GM12878 (cell line): ENCODE measurements around the gene GRIK4. TPM values are rescaled to one million over a fixed set of nuclear protein-coding genes. Genes with fewer than 3 reads are reported as not detected.

ENCODE experiments used
- ATAC-seq: fragments of 200-7000 bp; cut with Tn5 transposase; 3 replicates; pipeline ENCODE4 v1.9.1; 2020; ENCODE audit warnings: mild to moderate bottlenecking, moderate library complexity
- BruUV-seq: library from RNA; stranded (reverse); fragments of 400-500 nt; replicated peaks from 2 replicates; lab custom pipeline; 2021; lab: Mats Ljungman, UMichigan
- CTCF ChIA-PET: fragments of 300-600 bp; sonication (Branson Sonifier 250); formaldehyde crosslinking; extraction: SDS; loops from one replicate; lab custom pipeline; 2021; ENCODE audit warnings: inconsistent platforms; lab: Yijun Ruan, JAX
- POLR2A ChIA-PET: fragments of 350-600 bp; formaldehyde crosslinking; extraction: SDS; loops from one replicate; lab custom pipeline; 2021; ENCODE audit warnings: inconsistent platforms; lab: Charles Lee
- RAD21 ChIA-PET: fragments of 300-600 bp; sonication (Branson Sonifier 250); formaldehyde crosslinking; loops from one replicate; lab custom pipeline; 2023; ENCODE audit warnings: antibody characterized with exemption; ENCODE audit not compliant: unreplicated experiment; lab: Charles Lee
- SMC1A ChIA-PET: fragments of 300-600 bp; sonication (Branson Sonifier 250); formaldehyde crosslinking; loops from one replicate; lab custom pipeline; 2023; ENCODE audit not compliant: unreplicated experiment, uncharacterized antibody; lab: Charles Lee
- DNase-seq: peaks from one replicate; pipeline ENCODE4 v3.0.0-alpha.2; 2011; ENCODE audit warnings: low read depth, low spot score
- FAIRE-seq: peaks from 3 replicates; lab custom pipeline; 2011; peaks lifted over from hg19 to GRCh38; lab: Jason Lieb, UNC
- H2AFZ ChIP-seq: 2 replicates; pipeline ENCODE4 v1.6.0; 2011; ENCODE audit warnings: low read depth, low read length, control low read depth; ENCODE audit not compliant: control insufficient read depth
- H3K27ac ChIP-seq: 2 replicates; pipeline ENCODE4 v1.5.1; 2011; ENCODE audit warnings: control low read depth; ENCODE audit not compliant: control insufficient read depth, insufficient read depth
- H3K27me3 ChIP-seq, 2 experiments: replicated peaks in 1 of 2; 2 replicates each; pipeline versions ENCODE4 v1.6.0 to v1.6.1; 2011; ENCODE audit warnings: low read length in 1 of 2; ENCODE audit not compliant: control insufficient read depth in 2 of 2, insufficient read depth in 2 of 2
- H3K36me3 ChIP-seq, 2 experiments: 2 replicates each; pipeline ENCODE4 v1.5.1; 2011; ENCODE audit warnings: low read length in 1 of 2; ENCODE audit not compliant: control insufficient read depth in 2 of 2, insufficient read depth in 2 of 2
- H3K4me1 ChIP-seq: 2 replicates; pipeline ENCODE4 v1.6.1; 2011; ENCODE audit warnings: mild to moderate bottlenecking, low read length, moderate library complexity, mixed read lengths; ENCODE audit not compliant: control insufficient read depth, insufficient read depth
- H3K4me2 ChIP-seq: 2 replicates; pipeline ENCODE4 v1.6.0; 2011; ENCODE audit warnings: control low read depth; ENCODE audit not compliant: control insufficient read depth, insufficient read depth
- H3K4me3 ChIP-seq: fragments of 200-600 bp; sonication (generic); 2 replicates; pipeline ENCODE4 v1.5.1; 2016
- H3K79me2 ChIP-seq: 2 replicates; pipeline ENCODE4 v1.6.0; 2011; ENCODE audit warnings: low read length; ENCODE audit not compliant: control insufficient read depth, insufficient read depth
- H3K9ac ChIP-seq: 2 replicates; pipeline ENCODE4 v1.8.0; 2011; ENCODE audit warnings: low read length, control low read depth, mixed read lengths; ENCODE audit not compliant: control insufficient read depth, insufficient read depth
- H3K9me3 ChIP-seq: replicated peaks from 3 replicates; pipeline ENCODE4 v1.5.1; 2011; ENCODE audit warnings: mild to moderate bottlenecking, low read length; ENCODE audit not compliant: control insufficient read depth, insufficient read depth
- H4K20me1 ChIP-seq: 2 replicates; pipeline ENCODE4 v1.6.0; 2011; ENCODE audit not compliant: control insufficient read depth, insufficient read depth
- CEBPB ChIP-seq, 2 experiments: fragments of 150-350 bp in 1 of 2; IDR thresholded peaks; 2 replicates each; pipeline ENCODE4 v1.6.1; 2012 to 2014; ENCODE audit warnings: low read depth in 2 of 2, low read length in 2 of 2, borderline replicate concordance in 1 of 2, inconsistent platforms in 1 of 2
- CHD1 ChIP-seq: IDR thresholded peaks from 2 replicates; pipeline ENCODE4 v1.6.1; 2012; ENCODE audit warnings: low read depth, low read length, improper control_type of control experiment
- EGR1 ChIP-seq, 2 experiments: IDR thresholded peaks; 1 replicate in 1 of 2; 2 replicates in 1 of 2; pipeline ENCODE4 v1.6.1; 2011 to 2012; ENCODE audit warnings: low read depth in 2 of 2, low read length in 2 of 2, borderline replicate concordance in 1 of 2, mild to moderate bottlenecking in 1 of 2, moderate library complexity in 1 of 2
- EP300 ChIP-seq, 2 experiments: fragments of 150-350 bp in 1 of 2; IDR thresholded peaks; 2 replicates each; pipeline ENCODE4 v1.6.1; 2011 to 2012; ENCODE audit warnings: low read depth in 2 of 2, low read length in 2 of 2, borderline replicate concordance in 1 of 2, improper control_type of control experiment in 1 of 2, inconsistent platforms in 1 of 2; ENCODE audit not compliant: control insufficient read depth in 1 of 2
- HCFC1 ChIP-seq: fragments of 150-350 bp; IDR thresholded peaks from 2 replicates; pipeline ENCODE4 v1.6.1; 2014; ENCODE audit warnings: low read length
- IKZF2 ChIP-seq, 2 experiments: fragments of 450-650 bp; IDR thresholded peaks; 2 replicates each; pipeline ENCODE4 v1.6.1; 2017; ENCODE audit warnings: mild to moderate bottlenecking in 2 of 2, moderate library complexity in 2 of 2
- POU2F2 ChIP-seq: IDR thresholded peaks from 3 replicates; pipeline ENCODE4 v1.6.1; 2011; ENCODE audit warnings: low read depth, mild to moderate bottlenecking, low read length, borderline replicate concordance
- STAT1 ChIP-seq: fragments of 450-650 bp; conservative IDR thresholded peaks from 2 replicates; pipeline ENCODE4 v1.6.1; 2014; ENCODE audit warnings: antibody characterized with exemption, mild to moderate bottlenecking
- TCF3 ChIP-seq: IDR thresholded peaks from 2 replicates; pipeline ENCODE4 v1.6.1; 2012; ENCODE audit warnings: low read depth, mild to moderate bottlenecking, low read length, borderline replicate concordance; ENCODE audit not compliant: insufficient read depth
- ZNF217 ChIP-seq: fragments of 450-650 bp; IDR thresholded peaks from 2 replicates; pipeline ENCODE4 v1.6.1; 2017; ENCODE audit warnings: antibody characterized with exemption, mild to moderate bottlenecking
- ZNF384 ChIP-seq: IDR thresholded peaks from 2 replicates; pipeline ENCODE4 v1.6.1; 2012; ENCODE audit warnings: low read depth, mild to moderate bottlenecking, low read length, improper control_type of control experiment, borderline replicate concordance
- WGBS: methylation state at CpG from one replicate; pipeline ENCODE4 v1.1.6; 2016; ENCODE audit warnings: low lambda C conversion rate; ENCODE audit not compliant: insufficient replicate concordance, insufficient coverage; ENCODE audit errors: missing lambda C conversion rate; 5-methylcytosine and 5-hydroxymethylcytosine counted together
- in situ Hi-C: fragments of 300-500 bp; cut with MboI; formaldehyde crosslinking; loops from 9 replicates; pipeline ENCODE4 v1.14.3; 2018; ENCODE audit warnings: mixed read lengths
- intact Hi-C: fragments of 100-400 bp; cut with micrococcal nuclease; formaldehyde crosslinking; loops from one replicate; pipeline ENCODE4 v1.14.2; 2022; ENCODE audit not compliant: unreplicated experiment
- polyA plus RNA-seq, 11 experiments: library from polyadenylated mRNA; depleted of rRNA in 4 of 11; unstranded in 6 of 11; stranded (reverse) in 5 of 11; fragments of >200 nt; fragmentation: Nextera tagmentation in 4 of 11; fragmentation: Illumina TruSeq in 1 of 11; extraction: Ambion mirVana in 4 of 11; extraction: Trizol in 1 of 11; gene quantifications; 1 replicate in 1 of 11; 2 replicates in 10 of 11; pipeline versions ENCODE4 v1.2.1 to v1.2.3, GENCODE V29; 2011 to 2016; ENCODE audit warnings: inconsistent platforms in 2 of 11, missing spikeins in 2 of 11, low read depth in 1 of 11
- total RNA-seq, 4 experiments: library from RNA; depleted of rRNA in 3 of 4; stranded (reverse); fragments of >200 nt in 3 of 4; fragmentation: Illumina TruSeq in 1 of 4; extraction: Trizol in 1 of 4; gene quantifications; 2 replicates each; pipeline versions ENCODE4 v1.2.1 to v1.2.3, GENCODE V29; 2013 to 2021

The GRIK4 gene
- total and polyA plus RNA-seq, 10 of the 15 experiments (the other 5 are each of a cell fraction or from before 2014, with no cell fraction given) = 0.33 to 3.6 (median 0.72) TPM

DNA sequence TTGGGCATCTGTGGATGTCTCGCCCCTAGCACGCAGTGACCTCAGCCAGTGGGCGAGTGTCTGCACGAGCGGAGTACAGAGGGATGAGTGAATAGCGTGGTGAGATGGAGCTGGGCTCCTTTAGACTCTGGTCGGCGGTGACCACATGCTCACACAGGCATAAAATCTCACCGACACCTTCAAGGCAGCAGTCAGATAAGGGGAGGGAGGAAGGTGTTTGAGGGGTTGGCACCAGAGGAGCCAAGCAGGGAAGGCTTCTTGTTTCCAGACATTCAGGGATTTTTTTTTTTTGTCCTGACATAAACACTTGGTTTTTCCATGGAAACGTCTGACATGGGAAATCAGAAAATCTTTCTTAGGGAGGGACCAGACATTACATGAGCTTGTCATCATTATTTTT, 35.8 kb downstream of the GRIK4 start:
- Histone ChIP-seq H3K4me1 (no peaks in the 10 kb centered on the region; the same call in 1 of the 2 replicates), H3K4me2 (no peak overlapping the region), H3K27ac (no peak overlapping the region), H3K9me3 (no peaks in the 10 kb centered on the region), H3K27me3 (no peaks in the 10 kb centered on the region), H3K9ac (no peak overlapping the region), H2AFZ (no peak overlapping the region), H3K4me3 (no peak overlapping the region), H4K20me1 (no peaks in the 10 kb centered on the region), H3K79me2 (no peaks in the 10 kb centered on the region), H3K36me3 (no peaks in the 10 kb centered on the region)
- 30% methylated on average over 10 of the region's 10 CpGs for WGBS
- POLR2A ChIA-PET = no interaction called here
- intact Hi-C loops = no loop called here
- TF ChIP-seq CHD1 (no peak), POU2F2 (no peak), EGR1 (IDR thresholded peaks at IDR 0.05; ENCODE audit: borderline replicate concordance in 1 of 2, low read depth in 2 of 2, low read length in 2 of 2) (no peak), ZNF384 (no peak)
- in situ Hi-C loops = no loop called here
- FAIRE-seq (no peak), ATAC-seq (no peak), DNase-seq (no peak)
- RAD21 ChIA-PET = interaction anchor here (1.1 kb wide), 1 partner anchor 15 kb away, joined by 3 read pairs; no protein-coding TSS in a partner anchor
- CTCF ChIA-PET = interaction anchor here (0.9 kb wide), 1 partner anchor 254 kb away, joined by 5 read pairs; no protein-coding TSS in a partner anchor
- SMC1A ChIA-PET = interaction anchor here (0.6 to 1.2 kb wide), 3 partner anchors 12 to 168 kb away, joined by 3 to 4 read pairs (median 3); no protein-coding TSS in a partner anchor
- BruUV-seq = no TSS peak

DNA sequence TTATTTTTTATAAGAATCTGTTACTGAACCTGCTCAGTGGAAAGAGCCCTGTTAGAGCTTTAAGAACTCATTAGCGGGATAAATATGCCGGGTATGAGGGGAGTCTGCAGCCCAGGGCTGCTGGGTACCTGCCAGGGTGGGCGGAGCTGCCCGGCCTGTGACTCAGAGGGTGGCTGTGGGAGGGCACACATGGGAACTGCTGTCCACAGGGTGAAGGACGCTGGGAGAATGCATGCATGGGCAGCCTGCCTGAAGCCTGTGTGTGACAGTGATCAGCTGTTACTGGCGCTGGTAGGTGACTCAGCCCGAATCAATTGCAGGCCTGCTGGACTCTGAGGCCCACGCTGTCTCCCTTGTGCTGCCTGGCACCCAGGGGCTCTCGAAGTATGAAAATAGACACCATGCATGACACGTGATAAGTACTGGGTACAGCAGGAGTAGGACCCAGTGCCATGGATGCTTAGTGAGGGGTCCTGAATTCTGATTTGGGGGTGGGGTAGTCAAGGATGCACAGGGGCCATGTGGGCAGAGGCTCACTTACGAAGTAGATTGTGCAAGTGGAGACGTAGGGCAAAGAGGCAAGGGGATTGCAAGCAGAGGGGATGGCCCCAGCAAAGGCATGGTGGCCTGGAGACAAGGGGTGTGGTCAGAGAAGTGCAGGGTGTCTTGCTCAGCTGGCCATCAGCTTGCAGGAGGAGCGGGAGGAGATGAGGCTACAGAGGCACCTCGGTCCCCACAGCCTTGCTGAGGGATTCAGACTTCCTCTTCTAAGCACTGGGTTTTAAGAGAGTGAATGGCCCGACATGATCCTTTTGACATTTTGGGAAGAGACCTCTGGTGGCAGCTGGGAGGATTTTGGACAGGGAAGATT, 36.5 kb downstream of the GRIK4 start:
- CTCF ChIA-PET = interaction anchor here (0.9 kb wide), 1 partner anchor 253 kb away, joined by 5 read pairs; no protein-coding TSS in a partner anchor
- Histone ChIP-seq H3K79me2 (no peaks in the 10 kb centered on the region), H3K9me3 (no peaks in the 10 kb centered on the region), H2AFZ (no peak overlapping the region), H3K4me1 (no peaks in the 10 kb centered on the region; the same call in 1 of the 2 replicates), H4K20me1 (no peaks in the 10 kb centered on the region), H3K27ac (no peak overlapping the region), H3K27me3 (no peaks in the 10 kb centered on the region), H3K9ac (no peak overlapping the region), H3K4me2 (no peak overlapping the region), H3K4me3 (no peak overlapping the region), H3K36me3 (no peaks in the 10 kb centered on the region)
- FAIRE-seq = no peak
- no TSS peak for BruUV-seq
- SMC1A ChIA-PET = interaction anchor here (0.6 to 1.2 kb wide), 2 partner anchors 137 to 167 kb away, joined by 3 read pairs; no protein-coding TSS in a partner anchor
- in situ Hi-C loops = no loop called here
- intact Hi-C loops = no loop called here
- POLR2A ChIA-PET = no interaction called here
- RAD21 ChIA-PET = interaction anchor here (1.1 kb wide), 1 partner anchor 14 kb away, joined by 3 read pairs; no protein-coding TSS in a partner anchor
- DNase-seq = no peak
- 23% methylated on average over 15 of the region's 15 CpGs for WGBS
- ATAC-seq = peak; percentile 28; the same call in 2 of the 3 replicates
- TF ChIP-seq CEBPB (IDR thresholded peaks at IDR 0.05; ENCODE audit: borderline replicate concordance in 1 of 2, low read depth in 2 of 2, low read length in 2 of 2) (no peak), HCFC1 (no peak), ZNF217 (no peak), STAT1 (no peak), TCF3 (no peak), EP300 (IDR thresholded peaks at IDR 0.05; ENCODE audit: borderline replicate concordance in 1 of 2, control insufficient read depth in 1 of 2, low read depth in 2 of 2, low read length in 2 of 2) (no peak), IKZF2 (IDR thresholded peaks at IDR 0.05) (no peak)
